SKM-1 (cell line): Measurements from ENCODE around the gene ADAMTSL4.
"Not testable (repeated sequence)": the region's sequence is repeated elsewhere in the genome, so short reads cannot be mapped to it uniquely, and the experiment has no call there.

ENCODE experiments used
- DNase-seq: peaks from one replicate; lab custom pipeline; 2025; ENCODE audit not compliant: unreplicated experiment; lab: John Stamatoyannopoulos, UW

ADAMTSL4 gene

GRCh38 chr1:150566589-150567340, 17.6 kb downstream of the ADAMTSL4 start:
- DNase-seq = no peak

GRCh38 chr1:150567341-150567716, 18.1 kb downstream of the ADAMTSL4 start:
- no peak for DNase-seq

- DNase-seq = no peak
Measured at GRCh38 chr1:150567717-150568593, 18.7 kb downstream of the ADAMTSL4 start.

GRCh38 chr1:150568594-150568966, 19.4 kb downstream of the ADAMTSL4 start:
- DNase-seq = no peak

GRCh38 chr1:150572918-150573647, 23.9 kb downstream of the ADAMTSL4 start:
- no peak for DNase-seq

GRCh38 chr1:150573648-150574071, 24.5 kb downstream of the ADAMTSL4 start:
- DNase-seq = not testable (repeated sequence)

GRCh38 chr1:150574260-150575071, 25.3 kb downstream of the ADAMTSL4 start:
- DNase-seq = no peak

- DNase-seq = no peak
Measured at GRCh38 chr1:150575072-150575489, 25.9 kb downstream of the ADAMTSL4 start.

- DNase-seq = no peak
Measured at GRCh38 chr1:150575518-150576366, 26.5 kb downstream of the ADAMTSL4 start.

GRCh38 chr1:150576367-150576711, 27.1 kb downstream of the ADAMTSL4 start:
- DNase-seq = no peak

GRCh38 chr1:150576794-150577556, 27.8 kb downstream of the ADAMTSL4 start:
- DNase-seq = no peak

GRCh38 chr1:150577557-150578271, 28.5 kb downstream of the ADAMTSL4 start:
- DNase-seq = no peak

GRCh38 chr1:150578272-150579109, 29.3 kb downstream of the ADAMTSL4 start:
- no peak for DNase-seq

- DNase-seq = peak; percentile 98
Measured at GRCh38 chr1:150579110-150579944, 30.1 kb downstream of the ADAMTSL4 start, which contains the start of gene MCL1. TSS of gene MCL1 (minus strand) at chr1:150579610. CDS start at chr1:150579530, 80 bp downstream.

GRCh38 chr1:150579945-150580642, 30.9 kb downstream of the ADAMTSL4 start:
- DNase-seq = no peak

GRCh38 chr1:150580966-150581365, 31.8 kb downstream of the ADAMTSL4 start:
- DNase-seq = not testable (repeated sequence)
